ENCODE data around the gene FOXQ1. TPM values are rescaled to one million over a fixed set of nuclear protein-coding genes. Genes with fewer than 3 reads are reported as not detected.

FOXQ1 gene
- total and polyA plus RNA-seq, 4 donors = 0.28 to 1.1 TPM; not detected in 2

- DNase-seq (ENCODE audit: low spot score) = no peak
- no peaks in the 10 kb centered on the region for H3K4me1 ChIP-seq (ENCODE audit: control insufficient read depth in 4 of 4, insufficient read depth in 4 of 4, low read length in 3 of 4)
- TF ChIP-seq FOXA1 (IDR thresholded peaks at IDR 0.05) (no peak), TAF1 (conservative IDR thresholded peaks at IDR 0.05) (no peak), ZBTB33 (IDR thresholded peaks at IDR 0.05) (no peak), HNF4A (conservative IDR thresholded peaks at IDR 0.05) (no peak)
- TF ChIP-seq, protein P1, sequence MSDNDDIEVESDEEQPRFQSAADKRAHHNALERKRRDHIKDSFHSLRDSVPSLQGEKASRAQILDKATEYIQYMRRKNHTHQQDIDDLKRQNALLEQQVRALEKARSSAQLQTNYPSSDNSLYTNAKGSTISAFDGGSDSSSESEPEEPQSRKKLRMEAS (IDR thresholded peaks at IDR 0.05) = no peak
Measured at GRCh38 chr6:1290086-1290485, 21.8 kb upstream of the FOXQ1 start.

GRCh38 chr6:1290805-1291204 lies 21.1 kb upstream of the FOXQ1 start:
- H3K27me3 ChIP-seq (ENCODE audit: control insufficient read depth in 4 of 4, insufficient read depth in 4 of 4, low read length in 3 of 4) = no peaks in the 10 kb centered on the region
- no peaks in the 10 kb centered on the region for H3K9me3 ChIP-seq (ENCODE audit: control insufficient read depth in 4 of 4, low read length in 3 of 4)
- TF ChIP-seq SP1 (IDR thresholded peaks at IDR 0.05) (no peak), CTCF (IDR thresholded peaks at IDR 0.05; ENCODE audit: low read depth, low read length, missing input control) (no peak), ZBTB33 (IDR thresholded peaks at IDR 0.05) (no peak)
- DNase-seq (ENCODE audit: low spot score) = no peak
- no peaks in the 10 kb centered on the region for H3K36me3 ChIP-seq (ENCODE audit: control insufficient read depth in 4 of 4, insufficient read depth in 3 of 4, low read depth in 1 of 4, low read length in 3 of 4)
- 84% methylated on average over 4 of the region's 4 CpGs for WGBS
- H3K27ac ChIP-seq (ENCODE audit: low read depth in 1 of 2, low read length in 2 of 2) = no peak overlapping the region
- no peaks in the 10 kb centered on the region for H3K4me1 ChIP-seq (ENCODE audit: control insufficient read depth in 4 of 4, insufficient read depth in 4 of 4, low read length in 3 of 4)
- H3K4me3 ChIP-seq (ENCODE audit: low read depth in 1 of 3, low read length in 3 of 3) = no peak overlapping the region
- no peak overlapping the region for H3K9ac ChIP-seq (ENCODE audit: low read depth in 1 of 2, low read length in 2 of 2)

More at GRCh38 chr6:1290086-1290485, 21.8 kb upstream of the FOXQ1 start:
- no peak overlapping the region for H3K9ac ChIP-seq (ENCODE audit: low read depth in 1 of 2, low read length in 2 of 2)
- no peak overlapping the region for H3K27ac ChIP-seq (ENCODE audit: low read depth in 1 of 2, low read length in 2 of 2)
- H3K4me3 ChIP-seq (ENCODE audit: low read depth in 1 of 3, low read length in 3 of 3) = no peak overlapping the region
- H3K27me3 ChIP-seq (ENCODE audit: control insufficient read depth in 4 of 4, insufficient read depth in 4 of 4, low read length in 3 of 4) = no peaks in the 10 kb centered on the region
- no peaks in the 10 kb centered on the region for H3K9me3 ChIP-seq (ENCODE audit: control insufficient read depth in 4 of 4, low read length in 3 of 4)
- no peaks in the 10 kb centered on the region for H3K36me3 ChIP-seq (ENCODE audit: control insufficient read depth in 4 of 4, insufficient read depth in 3 of 4, low read depth in 1 of 4, low read length in 3 of 4)
- WGBS = 89% methylated on average over 6 of the region's 6 CpGs

DNA sequence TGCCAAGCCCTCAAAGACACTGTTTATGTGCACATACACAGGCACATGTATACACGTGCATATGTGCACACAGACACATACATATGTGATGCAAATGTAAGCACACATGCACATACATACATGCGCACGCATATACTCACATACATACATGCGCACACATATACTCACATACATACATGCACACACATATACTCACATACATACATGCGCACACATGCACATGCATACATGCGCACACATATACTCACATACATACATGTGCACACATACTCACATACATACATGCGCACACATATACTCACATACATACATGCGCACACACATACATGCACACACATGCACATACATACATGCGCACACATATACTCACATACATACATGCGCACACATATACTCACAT lies 20.5 kb upstream of the FOXQ1 start:
- no peaks in the 10 kb centered on the region for H3K4me1 ChIP-seq (ENCODE audit: control insufficient read depth in 4 of 4, insufficient read depth in 4 of 4, low read length in 3 of 4)
- no peaks in the 10 kb centered on the region for H3K36me3 ChIP-seq (ENCODE audit: control insufficient read depth in 4 of 4, insufficient read depth in 3 of 4, low read depth in 1 of 4, low read length in 3 of 4)
- no peak for DNase-seq (ENCODE audit: low spot score)
- H3K27me3 ChIP-seq (ENCODE audit: control insufficient read depth in 4 of 4, insufficient read depth in 4 of 4, low read length in 3 of 4) = no peaks in the 10 kb centered on the region
- H3K9ac ChIP-seq (ENCODE audit: low read depth in 1 of 2, low read length in 2 of 2) = no peak overlapping the region
- no peak overlapping the region for H3K27ac ChIP-seq (ENCODE audit: low read depth in 1 of 2, low read length in 2 of 2)
- no peak overlapping the region for H3K4me3 ChIP-seq (ENCODE audit: low read depth in 1 of 3, low read length in 3 of 3)
- WGBS = 83% methylated on average over 10 of the region's 10 CpGs
- H3K9me3 ChIP-seq (ENCODE audit: control insufficient read depth in 4 of 4, low read length in 3 of 4) = no peaks in the 10 kb centered on the region
- TF ChIP-seq REST (IDR thresholded peaks at IDR 0.05) (no peak), NR2F2 (IDR thresholded peaks at IDR 0.05) (no peak), ZBTB33 (IDR thresholded peaks at IDR 0.05) (no peak), SP1 (IDR thresholded peaks at IDR 0.05) (no peak), CTCF (IDR thresholded peaks at IDR 0.05; ENCODE audit: low read depth, low read length, missing input control) (no peak), RAD21 (IDR thresholded peaks at IDR 0.05) (no peak), FOXA1 (IDR thresholded peaks at IDR 0.05) (no peak), HNF4G (IDR thresholded peaks at IDR 0.05) (no peak)
- TF ChIP-seq, protein P2, sequence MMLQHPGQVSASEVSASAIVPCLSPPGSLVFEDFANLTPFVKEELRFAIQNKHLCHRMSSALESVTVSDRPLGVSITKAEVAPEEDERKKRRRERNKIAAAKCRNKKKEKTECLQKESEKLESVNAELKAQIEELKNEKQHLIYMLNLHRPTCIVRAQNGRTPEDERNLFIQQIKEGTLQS (IDR thresholded peaks at IDR 0.05) = no peak
